ENCODE results near the gene SLK. TPM values are rescaled to one million over a fixed set of nuclear protein-coding genes. Genes with fewer than 3 reads are reported as not detected.

SLK gene
- total RNA-seq, 2 experiments from 2014 or later, result 16.0 to 16.1 TPM

DNA sequence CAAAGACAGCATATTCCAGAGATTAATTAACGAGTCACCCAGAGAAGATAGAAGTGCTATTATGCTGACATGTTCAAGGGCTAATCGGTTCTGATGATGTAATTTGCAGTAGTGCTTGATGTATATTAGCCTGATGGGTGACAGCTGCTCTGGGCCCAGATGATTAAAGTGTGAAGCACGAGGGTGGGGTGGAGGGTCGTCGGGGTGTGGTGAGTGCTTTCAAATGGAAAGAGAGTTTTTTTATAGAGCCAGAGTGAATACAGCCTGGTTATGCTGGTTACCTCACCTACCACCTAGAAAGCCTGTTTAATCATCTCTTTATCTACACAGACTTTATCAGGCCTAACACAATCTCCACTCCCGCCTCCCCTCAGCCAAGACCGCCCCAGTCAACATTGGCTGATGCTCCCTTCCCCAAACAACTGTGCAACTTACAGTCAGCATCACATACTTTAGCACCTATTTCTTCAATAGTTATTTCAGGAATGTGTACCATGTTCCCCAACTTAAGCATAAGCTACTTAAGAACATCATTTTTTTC, 37.5 kb upstream of the SLK start:
- DNase-seq, result no peak
- no peak overlapping the region for H3K27ac Mint-ChIP-seq
- H3K4me3 Mint-ChIP-seq, result no peak overlapping the region
- CTCF ChIA-PET, result interaction anchor here (0.6 kb wide), 1 partner anchor 140 kb away, joined by 3 read pairs; no protein-coding TSS in a partner anchor
- no peaks in the 10 kb centered on the region for H3K4me1 Mint-ChIP-seq (ENCODE audit: low read depth)
- H3K27me3 Mint-ChIP-seq (ENCODE audit: low read depth), result no peaks in the 10 kb centered on the region
- H3K36me3 Mint-ChIP-seq (ENCODE audit: low read depth), result no peaks in the 10 kb centered on the region
- intact Hi-C loops (cut with micrococcal nuclease), result no loop called here
- no peaks in the 10 kb centered on the region for H3K9me3 Mint-ChIP-seq

DNA sequence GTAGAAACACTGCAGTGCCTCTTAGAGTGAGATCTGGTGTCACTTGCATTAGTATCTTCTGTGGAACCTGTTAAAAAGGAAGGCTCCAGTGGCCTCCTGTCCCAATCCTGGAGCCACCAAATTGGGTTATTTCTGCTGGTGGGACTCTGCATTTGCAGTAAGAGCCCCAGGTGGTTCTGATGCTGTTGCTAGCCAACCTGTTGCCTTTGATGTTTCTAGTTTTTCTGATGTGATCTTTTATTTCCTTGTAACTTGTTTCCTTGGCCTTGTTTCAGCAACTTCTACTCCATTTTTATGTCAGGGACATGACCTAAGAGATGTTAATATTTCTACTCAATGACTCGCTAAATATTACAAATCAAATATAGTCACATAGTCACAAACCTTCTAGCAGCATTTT, 36.5 kb upstream of the SLK start:
- no peak for DNase-seq
- Mint-ChIP-seq H3K27me3 (ENCODE audit: low read depth) (no peaks in the 10 kb centered on the region), H3K9me3 (no peaks in the 10 kb centered on the region), H3K27ac (no peak overlapping the region), H3K36me3 (ENCODE audit: low read depth) (no peaks in the 10 kb centered on the region), H3K4me1 (ENCODE audit: low read depth) (no peaks in the 10 kb centered on the region), H3K4me3 (no peak overlapping the region)
- CTCF ChIA-PET, result interaction anchor here (0.6 to 0.7 kb wide), 2 partner anchors 139 to 1238 kb away, joined by 3 read pairs; no protein-coding TSS in a partner anchor
- intact Hi-C loops (cut with micrococcal nuclease), result no loop called here

DNA sequence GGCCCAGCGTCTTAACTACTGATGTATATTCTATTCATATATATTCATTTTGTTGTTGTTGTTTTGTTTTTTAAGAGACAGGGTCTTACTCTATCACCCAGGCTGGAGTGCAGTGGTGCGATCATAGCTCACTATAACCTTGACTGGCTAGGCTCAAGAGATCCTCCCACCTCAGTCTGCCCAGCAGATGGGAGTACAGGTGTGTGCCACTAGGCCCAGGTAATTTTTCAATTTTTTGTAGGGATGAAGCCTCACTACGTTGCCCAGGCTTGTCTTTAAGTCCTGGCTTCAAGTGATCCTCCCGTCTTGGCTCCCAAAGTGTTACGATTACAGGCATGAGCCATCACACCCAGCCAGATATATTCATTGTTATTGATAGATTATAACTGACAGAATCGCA, 36.1 kb upstream of the SLK start:
- intact Hi-C loops (cut with micrococcal nuclease), result no loop called here
- H3K4me3 Mint-ChIP-seq, result no peak overlapping the region
- H3K36me3 Mint-ChIP-seq (ENCODE audit: low read depth), result no peaks in the 10 kb centered on the region
- DNase-seq, result no peak
- CTCF ChIA-PET, result interaction anchor here (0.7 kb wide), 1 partner anchor 1238 kb away, joined by 3 read pairs; no protein-coding TSS in a partner anchor
- H3K9me3 Mint-ChIP-seq, result no peaks in the 10 kb centered on the region
- no peaks in the 10 kb centered on the region for H3K27me3 Mint-ChIP-seq (ENCODE audit: low read depth)
- H3K4me1 Mint-ChIP-seq (ENCODE audit: low read depth), result no peaks in the 10 kb centered on the region
- H3K27ac Mint-ChIP-seq, result no peak overlapping the region

DNA sequence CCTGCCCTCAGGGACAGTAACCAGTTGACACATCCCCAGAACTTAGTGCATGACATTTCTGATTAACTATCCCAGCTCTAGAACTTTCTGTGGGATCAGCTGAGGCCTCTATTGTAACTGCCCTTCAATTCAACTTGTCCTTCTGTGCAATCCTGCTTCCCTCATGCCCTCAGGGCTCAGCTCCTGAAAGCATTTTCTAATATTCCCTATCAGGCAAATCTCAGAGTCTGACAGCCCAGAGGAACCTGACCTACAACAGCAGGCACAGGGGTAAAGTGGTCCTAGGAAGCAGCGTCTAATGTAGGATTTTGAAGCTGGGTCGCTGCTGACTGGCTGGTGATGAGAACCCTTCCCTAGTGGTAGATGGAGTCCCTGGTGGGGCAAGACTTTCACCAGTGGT, 35.3 kb upstream of the SLK start:
- H3K4me3 Mint-ChIP-seq, result no peak overlapping the region
- no peak overlapping the region for H3K27ac Mint-ChIP-seq
- no peaks in the 10 kb centered on the region for H3K9me3 Mint-ChIP-seq
- H3K4me1 Mint-ChIP-seq (ENCODE audit: low read depth), result no peaks in the 10 kb centered on the region
- intact Hi-C loops (cut with micrococcal nuclease), result no loop called here
- CTCF ChIA-PET, result no interaction called here
- no peak for DNase-seq
- no peaks in the 10 kb centered on the region for H3K27me3 Mint-ChIP-seq (ENCODE audit: low read depth)
- H3K36me3 Mint-ChIP-seq (ENCODE audit: low read depth), result no peaks in the 10 kb centered on the region

DNA sequence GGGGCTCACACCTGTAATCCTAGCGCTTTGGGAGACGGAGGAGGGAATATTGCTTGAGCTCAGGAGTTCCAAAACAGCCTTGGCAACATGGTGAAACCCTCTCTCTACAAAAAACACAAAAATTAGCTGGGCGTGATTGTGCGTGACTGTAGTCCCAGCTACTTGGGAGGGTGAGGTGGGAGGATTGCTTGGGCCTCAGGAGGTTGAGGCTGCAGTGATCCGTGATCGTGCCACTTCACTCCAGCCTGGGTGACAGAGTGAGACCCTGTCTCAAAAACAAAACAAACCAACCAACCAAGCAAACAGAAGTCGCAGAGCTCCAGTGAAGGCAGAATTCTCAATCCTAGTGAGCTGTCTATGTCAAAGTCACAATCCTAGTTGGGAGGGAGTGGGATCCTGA, 34.7 kb upstream of the SLK start:
- no peak for DNase-seq
- H3K27me3 Mint-ChIP-seq (ENCODE audit: low read depth), result no peaks in the 10 kb centered on the region
- H3K27ac Mint-ChIP-seq, result no peak overlapping the region
- H3K36me3 Mint-ChIP-seq (ENCODE audit: low read depth), result no peaks in the 10 kb centered on the region
- no peak overlapping the region for H3K4me3 Mint-ChIP-seq
- no peaks in the 10 kb centered on the region for H3K4me1 Mint-ChIP-seq (ENCODE audit: low read depth)
- intact Hi-C loops (cut with micrococcal nuclease), result no loop called here
- CTCF ChIA-PET, result no interaction called here
- H3K9me3 Mint-ChIP-seq, result no peaks in the 10 kb centered on the region

DNA sequence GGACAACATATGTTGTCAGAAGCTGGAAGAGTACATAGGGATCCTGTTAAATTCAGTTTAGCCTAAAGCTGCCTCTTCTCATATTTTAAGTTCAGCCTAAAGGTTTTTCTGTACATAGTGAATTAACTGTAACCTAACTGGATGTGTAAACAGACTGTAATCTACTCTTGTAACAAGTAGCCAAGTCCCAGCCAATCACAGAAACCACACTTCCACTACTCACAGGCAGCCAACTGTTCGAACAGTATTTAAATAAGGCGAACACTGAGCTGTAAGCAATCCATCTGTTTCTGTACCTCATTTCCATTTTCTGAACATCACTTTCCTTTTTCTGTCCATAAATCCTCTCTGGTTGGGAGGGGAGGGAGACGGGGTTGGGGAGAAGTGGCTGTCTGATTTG, 34.0 kb upstream of the SLK start:
- no peaks in the 10 kb centered on the region for H3K4me1 Mint-ChIP-seq (ENCODE audit: low read depth)
- H3K4me3 Mint-ChIP-seq, result no peak overlapping the region
- H3K27me3 Mint-ChIP-seq (ENCODE audit: low read depth), result no peaks in the 10 kb centered on the region
- DNase-seq, result no peak
- CTCF ChIA-PET, result no interaction called here
- no peak overlapping the region for H3K27ac Mint-ChIP-seq
- intact Hi-C loops (cut with micrococcal nuclease), result no loop called here
- no peaks in the 10 kb centered on the region for H3K36me3 Mint-ChIP-seq (ENCODE audit: low read depth)
- no peaks in the 10 kb centered on the region for H3K9me3 Mint-ChIP-seq

DNA sequence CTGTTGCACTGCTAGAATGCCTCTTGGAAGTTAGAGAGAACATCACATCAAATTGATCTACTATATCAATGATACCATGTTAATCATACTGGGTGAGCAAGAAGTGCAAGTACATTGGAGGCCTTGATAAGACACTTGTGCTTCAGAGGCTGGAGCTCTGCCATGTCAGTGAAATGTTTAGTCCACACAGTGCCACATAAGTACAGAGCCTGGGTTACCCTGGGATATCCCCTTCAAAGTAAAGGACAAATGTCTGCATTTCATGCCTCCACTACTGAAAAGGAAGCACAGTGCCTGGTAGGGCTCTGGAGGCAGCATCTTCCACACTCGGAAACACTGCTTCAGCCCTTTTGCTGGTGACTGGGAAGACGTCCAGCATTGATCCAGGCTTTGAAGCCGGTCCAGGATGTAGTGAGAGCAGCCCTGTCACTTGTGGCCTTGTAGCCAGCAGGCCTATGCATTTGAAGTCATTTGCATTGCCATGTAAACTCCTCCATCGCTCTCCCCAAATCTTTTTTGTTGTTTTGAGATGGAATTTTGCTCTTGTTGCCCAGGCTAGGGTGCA, 33.3 kb upstream of the SLK start:
- Mint-ChIP-seq H3K27ac (no peak overlapping the region), H3K4me3 (no peak overlapping the region), H3K4me1 (ENCODE audit: low read depth) (no peaks in the 10 kb centered on the region), H3K27me3 (ENCODE audit: low read depth) (no peaks in the 10 kb centered on the region), H3K36me3 (ENCODE audit: low read depth) (no peaks in the 10 kb centered on the region), H3K9me3 (no peaks in the 10 kb centered on the region)
- intact Hi-C loops (cut with micrococcal nuclease), result no loop called here
- CTCF ChIA-PET, result no interaction called here
- DNase-seq, result no peak

DNA sequence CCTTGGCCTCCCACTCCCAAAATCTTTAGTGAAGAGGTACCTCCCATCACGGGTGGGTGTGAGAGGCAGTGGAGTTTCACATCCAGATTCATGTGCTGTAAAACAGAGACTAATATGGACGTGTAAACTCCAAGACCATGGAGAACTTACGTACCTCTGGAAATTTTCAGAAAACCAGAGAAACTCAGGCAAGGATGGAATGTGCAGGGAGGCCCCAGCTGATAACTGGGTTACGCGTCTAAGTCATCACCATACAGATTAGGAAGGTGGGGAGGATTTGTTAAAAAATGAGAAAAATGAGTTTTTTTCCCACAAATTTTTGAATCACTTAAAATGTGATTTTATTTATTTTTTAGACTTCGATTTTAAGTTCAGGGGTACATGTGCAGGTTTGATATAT, 32.6 kb upstream of the SLK start:
- CTCF ChIA-PET, result no interaction called here
- intact Hi-C loops (cut with micrococcal nuclease), result no loop called here
- no peaks in the 10 kb centered on the region for H3K36me3 Mint-ChIP-seq (ENCODE audit: low read depth)

DNA sequence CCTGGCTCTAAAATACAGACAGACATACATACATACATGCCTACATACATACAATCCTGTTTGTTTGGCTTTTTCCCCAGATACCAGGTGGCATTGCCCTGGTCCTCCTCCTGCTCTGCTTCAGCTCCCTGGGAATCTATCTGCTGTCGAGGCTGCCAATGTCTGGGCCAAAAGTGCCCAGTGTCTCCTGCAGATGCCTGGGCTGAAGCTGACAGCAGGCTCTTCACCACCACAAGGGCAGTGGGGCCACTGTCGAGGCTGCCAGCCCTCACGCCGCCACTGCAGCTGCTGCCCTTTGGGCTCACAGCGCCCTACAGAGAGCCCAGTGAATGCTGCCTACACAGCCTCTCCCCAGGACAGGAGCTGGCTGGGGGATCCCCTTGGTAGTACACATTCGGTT, 30.9 kb upstream of the SLK start:
- no peak overlapping the region for H3K4me3 Mint-ChIP-seq
- intact Hi-C loops (cut with micrococcal nuclease), result no loop called here
- CTCF ChIA-PET, result interaction anchor here (0.7 kb wide), 1 partner anchor 214 kb away, joined by 4 read pairs; no protein-coding TSS in a partner anchor
- no peaks in the 10 kb centered on the region for H3K9me3 Mint-ChIP-seq
- H3K27ac Mint-ChIP-seq, result no peak overlapping the region
- H3K27me3 Mint-ChIP-seq (ENCODE audit: low read depth), result no peaks in the 10 kb centered on the region
- no peaks in the 10 kb centered on the region for H3K4me1 Mint-ChIP-seq (ENCODE audit: low read depth)
- H3K36me3 Mint-ChIP-seq (ENCODE audit: low read depth), result no peaks in the 10 kb centered on the region
- no peak for DNase-seq

More for the DNA sequence above, 32.6 kb upstream of the SLK start:
- no peaks in the 10 kb centered on the region for H3K9me3 Mint-ChIP-seq
- H3K27ac Mint-ChIP-seq, result no peak overlapping the region
- DNase-seq, result no peak
- no peak overlapping the region for H3K4me3 Mint-ChIP-seq
- no peaks in the 10 kb centered on the region for H3K27me3 Mint-ChIP-seq (ENCODE audit: low read depth)
- no peaks in the 10 kb centered on the region for H3K4me1 Mint-ChIP-seq (ENCODE audit: low read depth)

DNA sequence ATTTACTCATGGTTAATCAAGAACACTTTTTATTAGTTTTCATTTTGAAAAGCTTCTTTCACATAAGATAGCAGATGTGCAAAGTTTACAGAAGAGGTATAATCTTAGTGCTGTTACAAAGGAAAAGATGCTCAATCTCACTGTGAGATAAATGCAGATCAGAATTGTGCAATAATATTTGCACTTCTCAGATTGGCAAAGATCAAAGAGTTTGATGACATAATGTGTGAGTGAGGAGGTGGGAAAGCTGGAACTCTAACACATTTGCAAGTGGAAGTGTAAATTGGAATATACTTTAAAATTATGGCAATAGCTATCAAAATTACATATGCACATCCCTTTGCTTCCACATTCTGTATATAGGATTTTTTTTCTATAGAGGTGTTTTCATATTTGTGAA, 27.4 kb upstream of the SLK start:
- H3K4me1 Mint-ChIP-seq (ENCODE audit: low read depth), result no peaks in the 10 kb centered on the region
- intact Hi-C loops (cut with micrococcal nuclease), result no loop called here
- DNase-seq, result no peak
- H3K36me3 Mint-ChIP-seq (ENCODE audit: low read depth), result no peaks in the 10 kb centered on the region
- CTCF ChIA-PET, result no interaction called here
- H3K4me3 Mint-ChIP-seq, result no peak overlapping the region
- H3K27ac Mint-ChIP-seq, result no peak overlapping the region
- no peaks in the 10 kb centered on the region for H3K27me3 Mint-ChIP-seq (ENCODE audit: low read depth)
- H3K9me3 Mint-ChIP-seq, result no peaks in the 10 kb centered on the region

DNA sequence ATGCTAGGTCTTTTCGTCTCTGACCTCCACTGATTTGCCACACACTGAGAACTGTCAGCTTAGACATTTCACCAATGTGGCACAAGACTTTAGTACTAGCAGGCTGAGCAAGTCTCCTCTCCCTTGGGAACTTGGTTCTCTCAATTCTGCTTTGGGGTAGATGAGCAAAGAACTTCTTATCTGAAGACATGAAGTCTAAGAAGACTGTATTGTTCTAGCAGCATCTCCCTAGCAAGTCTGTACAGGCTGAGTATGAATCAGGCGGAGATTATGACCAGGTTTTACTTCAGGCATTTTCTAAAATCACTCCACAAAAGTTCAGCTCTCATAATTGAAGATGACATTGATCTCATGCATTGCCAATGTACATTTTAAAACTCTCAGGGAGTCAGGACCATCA, 25.1 kb upstream of the SLK start:
- DNase-seq, result no peak
- Mint-ChIP-seq H3K27ac (no peak overlapping the region), H3K4me1 (ENCODE audit: low read depth) (no peaks in the 10 kb centered on the region), H3K4me3 (no peak overlapping the region), H3K27me3 (ENCODE audit: low read depth) (no peaks in the 10 kb centered on the region), H3K36me3 (ENCODE audit: low read depth) (no peaks in the 10 kb centered on the region), H3K9me3 (no peaks in the 10 kb centered on the region)
- intact Hi-C loops (cut with micrococcal nuclease), result no loop called here
- CTCF ChIA-PET, result interaction anchor here (0.7 to 1.2 kb wide), 2 partner anchors 15 to 229 kb away, joined by 3 to 4 read pairs; no protein-coding TSS in a partner anchor

DNA sequence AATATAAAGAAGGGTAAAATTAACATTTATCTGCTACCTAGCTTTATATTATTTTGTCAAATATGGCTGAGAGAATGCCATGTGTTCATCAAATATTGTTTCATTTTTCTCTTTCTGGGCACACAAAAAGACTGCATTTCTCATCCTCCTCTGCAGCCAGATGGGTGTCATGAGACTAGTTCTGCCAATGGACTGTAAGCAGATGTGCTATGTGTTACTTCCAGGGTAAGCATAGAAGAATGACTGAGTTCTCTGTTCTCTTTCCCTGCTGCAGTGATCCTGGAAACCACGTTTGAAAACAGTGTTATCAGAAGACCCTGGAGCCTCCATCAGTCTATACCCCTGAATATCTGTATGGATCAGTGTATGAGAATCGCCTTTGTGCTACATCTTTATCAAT, 24.1 kb upstream of the SLK start:
- peaks cover 6% of the 10 kb centered on the region for H3K4me1 Mint-ChIP-seq (ENCODE audit: low read depth)
- no peak overlapping the region for H3K4me3 Mint-ChIP-seq
- H3K36me3 Mint-ChIP-seq (ENCODE audit: low read depth), result no peaks in the 10 kb centered on the region
- no peak for DNase-seq
- CTCF ChIA-PET, result no interaction called here
- intact Hi-C loops (cut with micrococcal nuclease), result no loop called here
- H3K9me3 Mint-ChIP-seq, result no peaks in the 10 kb centered on the region
- H3K27ac Mint-ChIP-seq, result no peak overlapping the region
- H3K27me3 Mint-ChIP-seq (ENCODE audit: low read depth), result no peaks in the 10 kb centered on the region

DNA sequence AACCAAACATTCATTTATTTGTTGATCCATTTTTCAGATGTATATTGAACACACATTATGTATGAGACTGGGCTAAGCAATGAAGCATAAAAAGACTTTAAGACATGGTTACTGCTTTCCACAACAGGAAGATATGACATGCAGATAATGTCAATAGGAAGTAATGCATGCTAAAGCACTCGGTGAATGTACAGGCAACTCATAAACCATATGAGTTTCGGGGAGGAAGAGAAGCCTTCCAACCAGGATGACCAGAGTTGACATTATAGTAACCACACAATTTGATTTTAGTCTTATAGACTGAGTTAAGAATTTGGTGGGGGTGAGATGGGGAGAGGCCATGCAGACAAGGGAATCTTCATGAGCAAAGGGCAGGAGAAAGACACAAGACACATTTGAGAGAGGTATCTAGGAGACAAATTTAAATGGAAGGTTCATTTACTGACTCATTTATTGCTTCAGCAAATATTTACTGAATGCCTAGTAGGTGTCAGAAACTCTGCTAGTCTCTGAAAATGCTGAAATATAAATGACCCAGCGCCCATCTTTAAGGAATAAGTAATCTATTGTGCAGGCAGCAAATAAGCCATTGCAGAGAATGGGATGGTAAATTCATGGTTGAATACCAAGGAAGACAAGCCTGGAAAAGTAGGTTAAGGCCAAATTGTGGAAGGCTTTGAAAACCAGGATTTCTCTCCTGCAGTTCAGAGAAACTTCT, 19.0 kb upstream of the SLK start:
- H3K36me3 Mint-ChIP-seq (ENCODE audit: low read depth), result no peaks in the 10 kb centered on the region
- intact Hi-C loops (cut with micrococcal nuclease), result no loop called here
- no peak for DNase-seq
- H3K27me3 Mint-ChIP-seq (ENCODE audit: low read depth), result no peaks in the 10 kb centered on the region
- H3K4me1 Mint-ChIP-seq (ENCODE audit: low read depth), result peaks cover 7% of the 10 kb centered on the region
- no peak overlapping the region for H3K4me3 Mint-ChIP-seq
- H3K27ac Mint-ChIP-seq, result no peak overlapping the region
- no peaks in the 10 kb centered on the region for H3K9me3 Mint-ChIP-seq
- CTCF ChIA-PET, result no interaction called here
